Brain microvascular endothelial cell (primary cell): ENCODE data around the gene IGFBPL1.
A peak's percentile ranks its signal among the peaks of the same experiment; 100 is the strongest.

ENCODE experiments used
- DNase-seq: peaks from one replicate; pipeline ENCODE4 v3.0.0-alpha.2; 2020
- H3K27ac ChIP-seq: fragments of 250-450 bp; sonication (Bioruptor Pico); 2 replicates; pipeline ENCODE4 v1.5.1; 2020; ENCODE audit warnings: mild to moderate bottlenecking, moderate library complexity
- H3K27me3 ChIP-seq: fragments of 250-450 bp; sonication (Bioruptor Pico); replicated peaks from 2 replicates; pipeline ENCODE4 v1.5.1; 2020; ENCODE audit warnings: mild to moderate bottlenecking
- H3K36me3 ChIP-seq: fragments of 250-450 bp; sonication (Bioruptor Pico); replicated peaks from 2 replicates; pipeline ENCODE4 v1.5.1; 2020; ENCODE audit warnings: mild to moderate bottlenecking
- H3K4me3 ChIP-seq: 2 replicates; pipeline ENCODE4 v1.5.1; 2011; ENCODE audit warnings: low read depth, mild to moderate bottlenecking, control low read depth, low read length, moderate library complexity
- in situ Hi-C: cut with HindIII; loops from 2 replicates; pipeline ENCODE4 v1.10.0; 2017; ENCODE audit warnings: low sequenced_read_pairs, low pct_ligation_motif_present
- TF ChIP-seq, protein P1 (sequence below): IDR thresholded peaks from 2 replicates; pipeline ENCODE4 v1.5.1; 2011; ENCODE audit warnings: low read depth, mild to moderate bottlenecking, moderate library complexity, low read length, control low read depth, inconsistent platforms; ENCODE audit errors: missing control alignments

The IGFBPL1 gene

DNA sequence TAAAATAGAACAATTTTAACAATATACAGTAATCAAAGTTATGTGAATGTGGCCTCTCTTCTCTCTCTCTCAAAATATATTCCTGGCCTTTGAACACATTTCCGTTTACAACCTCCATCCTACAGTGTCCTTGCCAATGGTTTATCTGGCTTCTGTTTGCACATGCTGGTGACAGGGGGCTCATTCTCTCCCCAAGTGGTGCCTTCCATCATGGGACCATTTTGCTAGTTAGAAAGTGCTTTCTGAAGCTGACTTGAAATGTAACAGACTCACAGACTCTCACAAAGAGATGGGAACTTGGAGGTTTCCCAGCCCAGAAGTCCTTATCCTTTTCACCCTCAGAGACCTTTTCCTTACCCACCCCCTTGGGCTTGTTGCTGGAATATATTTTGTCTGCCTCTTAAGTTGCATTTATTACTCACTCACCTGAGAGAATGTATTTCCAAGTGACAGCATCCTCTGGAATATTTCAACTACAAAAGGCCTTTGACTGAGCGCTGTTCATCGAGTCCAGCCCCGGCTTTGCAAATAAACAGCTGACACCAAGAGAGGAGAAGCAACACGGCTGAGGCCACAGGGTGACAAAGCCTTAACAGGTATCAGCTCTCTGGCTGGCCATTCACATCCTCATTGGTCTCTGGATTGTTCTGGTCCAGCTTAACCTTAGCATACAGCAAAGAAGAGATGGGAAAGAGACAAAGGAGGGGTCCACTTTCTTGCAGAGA lies 49.2 kb downstream of the IGFBPL1 start:
- Histone ChIP-seq H3K36me3 (no peaks in the 10 kb centered on the region), H3K4me3 (no peak overlapping the region), H3K27ac (no peak overlapping the region), H3K27me3 (peaks cover 7% of the 10 kb centered on the region)
- in situ Hi-C loops, result no loop called here
- TF ChIP-seq, protein P1, sequence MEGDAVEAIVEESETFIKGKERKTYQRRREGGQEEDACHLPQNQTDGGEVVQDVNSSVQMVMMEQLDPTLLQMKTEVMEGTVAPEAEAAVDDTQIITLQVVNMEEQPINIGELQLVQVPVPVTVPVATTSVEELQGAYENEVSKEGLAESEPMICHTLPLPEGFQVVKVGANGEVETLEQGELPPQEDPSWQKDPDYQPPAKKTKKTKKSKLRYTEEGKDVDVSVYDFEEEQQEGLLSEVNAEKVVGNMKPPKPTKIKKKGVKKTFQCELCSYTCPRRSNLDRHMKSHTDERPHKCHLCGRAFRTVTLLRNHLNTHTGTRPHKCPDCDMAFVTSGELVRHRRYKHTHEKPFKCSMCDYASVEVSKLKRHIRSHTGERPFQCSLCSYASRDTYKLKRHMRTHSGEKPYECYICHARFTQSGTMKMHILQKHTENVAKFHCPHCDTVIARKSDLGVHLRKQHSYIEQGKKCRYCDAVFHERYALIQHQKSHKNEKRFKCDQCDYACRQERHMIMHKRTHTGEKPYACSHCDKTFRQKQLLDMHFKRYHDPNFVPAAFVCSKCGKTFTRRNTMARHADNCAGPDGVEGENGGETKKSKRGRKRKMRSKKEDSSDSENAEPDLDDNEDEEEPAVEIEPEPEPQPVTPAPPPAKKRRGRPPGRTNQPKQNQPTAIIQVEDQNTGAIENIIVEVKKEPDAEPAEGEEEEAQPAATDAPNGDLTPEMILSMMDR, result no peak
- DNase-seq, result no peak

GRCh38 chr9:38373679-38374078 lies 50.6 kb downstream of the IGFBPL1 start:
- in situ Hi-C loops, result no loop called here
- DNase-seq, result no peak
- H3K4me3 ChIP-seq, result no peak overlapping the region

GRCh38 chr9:38372762-38373619 lies 51.3 kb downstream of the IGFBPL1 start:
- H3K27me3 ChIP-seq, result peaks cover 7% of the 10 kb centered on the region
- in situ Hi-C loops, result no loop called here

More at GRCh38 chr9:38373679-38374078, 50.6 kb downstream of the IGFBPL1 start:
- Histone ChIP-seq H3K27me3 (peaks cover 7% of the 10 kb centered on the region), H3K36me3 (no peaks in the 10 kb centered on the region), H3K27ac (no peak overlapping the region)
- TF ChIP-seq, protein P1, result no peak

GRCh38 chr9:38371495-38371894 lies 52.8 kb downstream of the IGFBPL1 start:
- in situ Hi-C loops, result no loop called here
- H3K36me3 ChIP-seq, result no peaks in the 10 kb centered on the region
- H3K27me3 ChIP-seq, result peaks cover 7% of the 10 kb centered on the region
- H3K27ac ChIP-seq, result no peak overlapping the region
- TF ChIP-seq, protein P1, result peak; percentile 21
- no peak overlapping the region for H3K4me3 ChIP-seq
- DNase-seq, result no peak

More at GRCh38 chr9:38372762-38373619, 51.3 kb downstream of the IGFBPL1 start:
- DNase-seq, result no peak
- Histone ChIP-seq H3K36me3 (no peaks in the 10 kb centered on the region), H3K4me3 (no peak overlapping the region), H3K27ac (no peak overlapping the region)
- TF ChIP-seq, protein P1, result no peak

DNA sequence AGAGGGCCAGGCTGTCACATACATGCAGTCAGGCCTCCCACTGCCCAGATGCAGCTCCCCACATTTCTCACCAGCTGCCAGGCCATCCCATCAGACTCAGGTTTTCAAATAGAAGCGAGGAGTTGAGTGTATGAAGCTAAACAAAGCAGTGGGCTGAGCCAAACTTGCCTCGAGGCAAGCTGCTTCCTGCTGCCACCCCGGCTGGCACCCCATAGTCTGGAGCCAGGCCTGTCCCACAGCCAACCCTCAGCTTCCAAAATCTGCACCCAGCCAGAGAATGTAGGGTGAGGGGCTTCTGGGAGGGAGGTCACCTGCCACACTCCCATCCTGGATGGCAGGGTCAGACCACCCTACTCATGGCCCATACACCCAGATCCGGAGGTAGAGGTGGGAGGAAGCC lies 54.1 kb downstream of the IGFBPL1 start:
- Histone ChIP-seq H3K27me3 (peaks cover 7% of the 10 kb centered on the region), H3K36me3 (no peaks in the 10 kb centered on the region), H3K27ac (no peak overlapping the region), H3K4me3 (no peak overlapping the region)
- TF ChIP-seq, protein P1, result no peak
- DNase-seq, result no peak
- in situ Hi-C loops, result no loop called here
